Measurements from ENCODE around the gene PLEKHM2.

PLEKHM2 gene

DNA sequence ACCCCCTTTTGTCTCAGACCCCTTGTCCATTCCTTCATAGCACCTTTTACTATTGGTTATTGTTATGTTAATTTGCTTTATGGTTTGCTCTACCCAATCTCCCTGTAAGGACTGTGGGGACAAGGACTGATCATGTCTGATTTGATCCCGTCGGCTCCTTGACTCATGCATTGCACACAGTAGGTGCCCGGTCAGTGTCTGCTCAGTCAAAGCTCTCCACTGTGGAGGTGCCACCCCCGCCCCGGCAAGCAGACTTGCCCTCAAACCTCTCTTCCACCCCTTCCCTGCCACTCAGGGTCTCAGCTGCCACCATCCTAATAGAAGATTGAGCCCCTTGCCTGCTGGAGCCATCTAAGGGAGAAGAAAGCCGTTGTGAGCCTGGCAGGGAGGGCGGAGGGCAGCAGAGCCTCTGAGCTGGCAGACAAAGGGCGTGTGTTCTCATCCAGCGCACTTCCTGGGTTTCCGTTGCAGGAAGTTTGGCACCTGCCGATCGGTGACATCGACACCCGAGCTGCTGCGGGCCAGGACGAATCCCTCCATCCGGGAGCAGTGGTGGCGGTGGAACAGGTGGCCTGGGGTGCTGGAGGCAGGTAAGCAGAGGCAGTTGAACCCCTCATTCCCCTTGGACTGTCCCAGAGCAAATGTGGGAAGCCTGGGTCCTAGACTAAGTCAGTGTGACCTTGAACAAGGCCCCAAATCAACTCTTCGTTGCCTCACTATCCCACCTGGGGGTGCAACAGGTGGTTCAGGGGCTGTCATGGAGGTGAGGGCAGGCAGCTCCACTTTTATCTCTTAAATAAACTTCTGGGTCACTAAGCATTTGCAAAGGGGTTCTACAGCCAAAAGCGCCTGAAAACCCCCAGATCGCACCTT is 72.3 kb downstream of the PLEKHM2 start:
- TF ChIP-seq GATA3 (IDR thresholded peaks at IDR 0.05; ENCODE audit: low read depth, low read length) = no peak
- TF ChIP-seq GATA2 (IDR thresholded peaks at IDR 0.05; ENCODE audit: low read depth, low read length) = no peak

DNA sequence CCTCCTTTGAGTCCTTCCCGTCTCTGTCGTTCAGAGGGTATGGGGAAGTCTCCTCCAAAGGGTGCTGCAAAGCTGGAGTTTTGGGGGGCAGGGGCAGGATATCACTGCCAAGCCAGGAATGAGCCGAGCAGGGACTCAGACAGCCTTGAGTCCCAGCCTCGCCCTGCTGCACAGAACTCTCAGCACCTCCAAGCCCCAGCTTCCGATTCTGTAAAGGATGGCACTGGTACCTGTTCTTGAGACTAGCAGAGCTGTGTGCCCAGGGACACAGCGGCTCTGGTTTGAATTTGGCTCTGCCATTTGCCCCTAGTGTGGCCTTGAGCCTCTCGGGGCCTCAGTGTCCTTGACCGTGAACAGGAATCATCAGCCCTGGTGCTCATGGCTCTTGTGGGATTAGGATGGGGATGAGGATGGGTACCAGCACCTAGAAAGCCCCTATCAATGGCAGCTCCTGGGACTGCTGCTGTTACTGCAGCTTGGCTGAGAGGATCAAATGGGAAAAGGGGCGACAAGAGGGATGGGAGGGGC is 73.0 kb downstream of the PLEKHM2 start:
- no peak for TF ChIP-seq GATA3 (IDR thresholded peaks at IDR 0.05; ENCODE audit: low read depth, low read length)

DNA sequence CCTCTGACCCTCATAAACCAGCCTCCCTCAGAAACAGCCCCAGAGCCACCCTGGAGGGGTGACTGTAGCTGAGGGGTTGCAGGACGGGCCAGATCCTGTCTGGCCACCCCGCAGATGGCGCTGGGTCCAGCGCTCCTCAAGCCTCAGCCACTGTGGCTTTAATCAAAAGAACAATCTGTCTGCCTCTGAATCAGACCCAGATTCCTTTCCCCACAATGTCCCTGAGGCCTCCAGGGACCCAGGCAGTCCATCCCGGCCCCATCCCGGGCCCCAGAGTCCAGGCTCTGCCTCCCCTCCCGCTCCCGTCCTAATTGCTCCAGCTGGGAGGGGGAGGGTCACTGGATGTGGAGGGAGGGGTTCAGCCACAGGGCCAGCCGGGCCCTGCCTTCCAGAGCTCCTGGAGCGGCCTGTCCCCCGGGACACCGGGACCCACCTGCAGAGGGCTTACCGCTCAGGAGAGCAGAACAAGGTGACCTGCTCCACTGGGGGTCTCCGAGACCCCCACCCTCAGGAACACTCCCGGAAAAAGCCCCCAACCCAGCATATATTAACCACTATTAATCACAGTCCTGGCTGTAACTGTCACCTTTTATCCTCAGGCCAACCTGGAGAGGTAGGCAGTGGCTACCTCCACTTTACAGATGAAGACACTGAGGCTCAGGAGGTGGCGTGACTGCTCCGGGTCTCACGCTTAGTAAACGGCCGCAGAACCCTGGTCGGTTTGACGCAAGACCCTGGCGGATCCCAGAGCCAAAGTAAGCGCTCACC is 73.6 kb downstream of the PLEKHM2 start:
- no peak; the same call in 1 of the 2 replicates for TF ChIP-seq GATA3 (IDR thresholded peaks at IDR 0.05; ENCODE audit: low read depth, low read length)
- peak; percentile 97 for TF ChIP-seq GATA2 (IDR thresholded peaks at IDR 0.05; ENCODE audit: low read depth, low read length)

DNA sequence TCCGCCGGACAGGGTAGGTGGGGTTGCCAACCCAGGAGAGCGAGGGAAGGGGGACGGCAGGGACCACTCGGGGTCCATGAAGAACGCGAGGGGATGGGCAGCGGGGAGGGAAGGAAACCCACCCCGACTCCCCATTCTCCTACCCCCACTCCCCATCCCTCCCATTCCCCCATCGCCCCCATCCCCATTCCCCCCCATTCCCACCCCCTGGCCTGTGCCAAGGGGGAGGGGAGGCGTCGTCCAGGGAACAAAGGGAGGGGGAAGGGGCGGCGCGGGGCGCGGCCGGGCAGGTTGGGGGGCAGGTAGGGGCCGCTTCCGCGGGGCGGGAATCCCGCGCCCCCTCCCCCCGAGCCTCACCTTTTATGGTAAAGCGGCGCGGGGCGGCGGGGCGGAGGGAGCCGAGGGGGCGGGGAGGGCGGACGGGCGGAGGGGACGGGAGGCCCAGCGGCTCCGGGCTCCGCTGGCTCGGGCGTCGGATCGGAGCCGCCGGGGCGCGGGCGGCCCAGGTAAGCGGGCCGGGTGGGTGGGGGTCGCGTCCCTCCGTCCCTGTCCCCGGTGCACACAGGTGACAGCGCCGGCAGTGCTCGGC is 74.3 kb downstream of the PLEKHM2 start, which contains the start of gene FBLIM1:
TSS of gene FBLIM1 (plus strand) at position 453 of the 589 bp plus-strand sequence. CDS start 6,189 bp downstream, outside the sequence.
- no peak for TF ChIP-seq GATA2 (IDR thresholded peaks at IDR 0.05; ENCODE audit: low read depth, low read length)

DNA sequence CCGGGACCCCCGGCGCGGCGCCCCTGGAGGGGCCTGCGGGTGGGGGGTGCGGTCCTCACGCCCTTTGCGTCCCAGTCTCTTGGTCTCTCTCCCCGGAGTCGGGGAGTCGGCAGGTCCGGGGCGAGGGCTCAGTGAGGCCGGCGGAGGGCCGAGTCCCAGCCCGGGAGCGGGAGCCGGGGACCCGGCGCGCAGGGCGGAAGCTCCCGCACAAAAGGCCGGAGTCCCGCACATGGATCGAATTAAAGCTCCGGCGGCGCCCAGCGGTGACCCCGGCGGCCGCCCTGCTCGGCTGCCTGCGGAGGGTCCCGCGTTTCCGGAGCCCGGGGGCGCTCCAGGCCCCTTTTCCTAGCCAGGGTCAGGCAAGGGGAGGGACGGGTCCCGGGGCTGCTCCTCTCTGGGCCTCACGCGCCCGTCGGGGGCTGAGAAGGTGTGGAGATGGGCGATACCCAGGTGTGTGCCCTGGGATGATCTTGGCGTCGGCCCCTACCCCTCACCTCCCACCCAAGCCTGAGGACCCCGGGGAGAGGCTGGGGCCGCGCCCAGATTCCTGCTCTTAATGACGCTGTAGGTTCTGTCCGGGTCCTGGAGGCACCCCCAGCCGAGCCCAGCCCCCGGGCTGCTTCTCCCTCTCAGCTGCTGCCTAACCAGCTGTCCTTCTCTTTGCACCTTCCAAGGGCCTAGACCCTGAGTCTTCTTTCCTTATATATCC is 75.0 kb downstream of the PLEKHM2 start:
- TF ChIP-seq GATA2 (IDR thresholded peaks at IDR 0.05; ENCODE audit: low read depth, low read length) (no peak), GATA3 (IDR thresholded peaks at IDR 0.05; ENCODE audit: low read depth, low read length) (no peak)

DNA sequence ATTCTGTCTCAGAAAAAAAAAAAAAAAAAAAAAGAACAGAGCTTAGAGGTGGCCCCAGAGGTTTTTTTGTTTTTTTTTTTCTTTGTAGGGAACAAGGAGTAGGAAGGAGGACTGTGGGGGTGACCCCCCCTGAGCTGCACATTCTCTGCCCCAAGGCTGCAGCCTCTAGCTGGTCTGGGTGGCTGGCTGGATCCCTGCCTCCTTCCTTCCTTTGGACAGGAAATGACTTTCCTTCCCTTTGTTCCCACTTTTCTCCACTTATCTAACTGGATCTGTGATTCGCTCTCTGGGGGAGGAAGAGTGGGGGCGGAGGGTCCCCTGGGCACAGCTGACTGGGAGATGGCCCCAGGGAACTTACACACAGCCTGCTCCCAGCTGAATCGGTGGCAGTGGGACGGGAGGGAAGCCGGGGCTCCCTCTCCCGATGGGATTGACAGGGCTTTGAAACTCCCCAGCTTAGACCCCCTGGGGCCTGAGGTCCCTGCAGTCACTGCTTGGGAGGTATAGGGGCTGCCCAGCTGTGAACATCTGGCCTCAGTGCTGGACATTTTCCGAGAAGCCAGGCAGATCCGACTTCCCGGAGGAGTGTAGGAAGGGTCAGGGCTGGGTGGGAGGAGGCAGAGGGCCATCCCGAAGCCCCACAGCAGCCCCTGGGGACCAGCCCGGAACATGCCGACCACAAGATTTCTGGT is 76.5 kb downstream of the PLEKHM2 start:
- no peak for TF ChIP-seq GATA3 (IDR thresholded peaks at IDR 0.05; ENCODE audit: low read depth, low read length)
- peak; percentile 60 for TF ChIP-seq GATA2 (IDR thresholded peaks at IDR 0.05; ENCODE audit: low read depth, low read length)

DNA sequence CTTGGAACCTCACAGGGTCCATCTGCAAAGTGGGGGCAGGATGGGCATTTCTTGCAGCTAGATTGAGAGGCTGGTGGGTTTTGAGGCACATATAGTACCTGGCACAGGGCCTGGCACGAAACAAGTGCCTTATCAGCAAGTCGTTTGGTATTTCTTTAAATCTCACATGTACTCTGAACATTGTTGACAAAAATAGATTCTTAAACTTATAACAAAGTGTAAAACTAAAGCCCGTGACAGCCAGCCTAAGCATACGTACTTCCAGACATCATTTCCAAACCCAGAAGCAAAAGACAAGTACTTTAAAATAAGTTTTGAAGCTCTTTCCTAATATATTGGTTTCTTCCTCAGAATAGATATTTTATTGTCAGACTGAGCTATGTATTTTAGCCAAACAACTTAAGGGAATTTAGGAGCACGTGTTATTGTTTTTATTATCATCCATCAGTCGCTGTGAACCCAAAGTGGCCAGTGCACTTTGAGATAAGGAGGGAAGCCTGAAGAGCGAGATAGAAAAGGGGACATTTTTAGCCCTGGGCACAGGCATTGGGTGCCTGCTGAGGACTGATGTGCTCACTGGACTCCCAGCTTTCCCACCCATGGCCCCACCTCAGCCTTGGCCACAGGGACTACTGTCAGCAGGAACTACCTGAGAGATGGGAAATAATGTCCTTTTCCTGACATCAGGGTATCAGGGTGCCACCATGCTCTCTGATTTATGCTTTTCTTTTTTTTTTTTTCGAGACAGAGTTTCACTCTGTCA is 77.4 kb downstream of the PLEKHM2 start:
- TF ChIP-seq GATA3 (IDR thresholded peaks at IDR 0.05; ENCODE audit: low read depth, low read length) (no peak), GATA2 (IDR thresholded peaks at IDR 0.05; ENCODE audit: low read depth, low read length) (peak; percentile 75)

DNA sequence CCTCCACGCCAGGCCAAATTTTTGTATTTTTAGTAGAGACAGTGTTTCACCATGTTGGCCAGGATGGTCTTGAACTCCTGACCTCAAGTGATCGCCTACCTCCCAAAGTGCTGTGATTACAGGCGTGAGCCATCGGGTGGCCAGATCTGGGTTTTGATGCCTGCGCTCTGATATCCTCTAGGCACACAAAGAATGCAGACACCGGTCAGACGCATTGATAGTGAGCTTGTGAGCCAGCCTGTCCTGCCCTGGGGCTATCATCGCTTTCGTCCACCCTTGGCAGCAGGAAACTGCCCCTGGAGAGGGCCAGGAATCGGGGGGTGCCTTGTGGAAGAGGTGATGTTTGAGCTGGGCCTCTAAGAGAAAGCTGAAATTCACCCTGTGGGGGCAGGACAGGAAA is 78.4 kb downstream of the PLEKHM2 start:
- no peak for TF ChIP-seq GATA3 (IDR thresholded peaks at IDR 0.05; ENCODE audit: low read depth, low read length)
- no peak for TF ChIP-seq GATA2 (IDR thresholded peaks at IDR 0.05; ENCODE audit: low read depth, low read length)

DNA sequence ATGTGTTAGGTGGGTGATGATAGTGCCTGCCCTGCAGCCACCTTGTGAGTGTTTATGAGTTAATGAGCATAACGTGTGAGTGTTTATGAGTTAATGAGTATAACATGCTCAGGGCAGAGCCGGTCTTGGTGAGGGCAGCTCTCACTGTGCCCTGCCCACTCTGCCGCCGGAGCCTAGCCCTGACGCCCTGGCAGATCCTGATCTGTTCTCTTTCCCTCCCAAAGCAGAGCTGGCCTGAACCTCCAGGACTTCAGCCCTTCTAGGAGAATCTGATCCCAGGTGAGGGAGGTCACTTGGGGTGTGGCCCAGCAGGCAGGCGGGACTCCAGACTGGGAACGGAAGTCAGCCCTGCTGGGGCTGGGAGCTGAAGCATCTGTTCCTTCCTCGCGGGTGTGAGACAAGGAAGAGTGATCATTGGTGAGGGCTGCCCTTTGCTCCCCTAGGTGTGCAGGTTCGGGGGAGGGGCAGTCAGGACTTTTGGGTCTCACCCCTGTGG is 80.2 kb downstream of the PLEKHM2 start:
- TF ChIP-seq GATA2 (IDR thresholded peaks at IDR 0.05; ENCODE audit: low read depth, low read length) = no peak
- no peak for TF ChIP-seq GATA3 (IDR thresholded peaks at IDR 0.05; ENCODE audit: low read depth, low read length)

DNA sequence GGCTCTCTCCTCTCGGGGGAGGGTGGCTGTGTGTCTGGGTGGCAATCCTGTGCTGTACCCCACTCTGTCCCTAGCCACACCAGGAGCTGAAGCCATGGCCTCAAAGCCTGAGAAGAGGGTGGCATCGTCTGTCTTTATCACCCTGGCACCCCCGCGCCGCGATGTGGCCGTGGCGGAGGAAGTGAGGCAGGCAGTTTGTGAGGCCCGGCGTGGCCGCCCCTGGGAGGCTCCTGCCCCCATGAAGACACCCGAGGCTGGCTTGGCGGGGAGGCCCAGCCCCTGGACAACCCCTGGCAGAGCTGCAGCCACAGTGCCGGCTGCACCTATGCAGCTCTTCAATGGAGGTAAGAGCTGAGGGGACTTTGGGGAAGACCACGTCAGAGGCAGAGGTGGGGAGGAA is 80.8 kb downstream of the PLEKHM2 start:
- TF ChIP-seq GATA3 (IDR thresholded peaks at IDR 0.05; ENCODE audit: low read depth, low read length) (no peak), GATA2 (IDR thresholded peaks at IDR 0.05; ENCODE audit: low read depth, low read length) (no peak)

DNA sequence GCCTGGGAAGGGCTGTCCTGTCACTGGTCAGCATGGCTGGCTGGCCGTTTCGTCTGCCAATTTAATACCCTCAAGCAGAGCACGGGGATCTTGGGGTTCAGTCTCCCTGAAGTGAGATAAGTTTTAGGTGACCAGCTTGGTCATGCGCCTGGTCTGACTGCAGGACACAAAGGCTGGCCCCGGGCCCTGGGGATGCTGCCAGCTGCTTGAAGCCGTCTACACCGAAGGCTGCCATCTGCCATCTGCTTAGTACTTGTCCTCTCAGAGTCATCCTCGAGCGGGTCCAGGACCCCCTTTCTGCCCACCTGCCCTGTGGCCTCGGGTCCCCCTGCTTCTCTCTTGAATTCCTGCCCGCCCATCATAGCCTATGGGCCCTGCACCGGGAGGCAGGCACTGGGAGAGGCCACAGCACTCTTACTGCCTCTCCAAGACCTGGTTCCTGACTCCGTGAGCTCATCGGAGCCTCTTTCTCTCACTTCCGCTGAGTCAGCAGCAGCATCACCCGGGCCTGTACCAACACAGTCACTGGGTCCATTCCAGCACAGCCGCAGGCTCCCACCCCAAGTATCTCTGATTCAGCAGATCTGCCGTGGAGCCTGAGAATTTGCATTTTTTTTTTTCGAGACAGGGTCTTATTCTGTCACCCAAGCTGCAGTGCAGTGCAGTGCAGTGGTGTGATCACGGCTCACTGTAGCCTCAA is 81.5 kb downstream of the PLEKHM2 start:
- TF ChIP-seq GATA3 (IDR thresholded peaks at IDR 0.05; ENCODE audit: low read depth, low read length) (no peak), GATA2 (IDR thresholded peaks at IDR 0.05; ENCODE audit: low read depth, low read length) (no peak)

DNA sequence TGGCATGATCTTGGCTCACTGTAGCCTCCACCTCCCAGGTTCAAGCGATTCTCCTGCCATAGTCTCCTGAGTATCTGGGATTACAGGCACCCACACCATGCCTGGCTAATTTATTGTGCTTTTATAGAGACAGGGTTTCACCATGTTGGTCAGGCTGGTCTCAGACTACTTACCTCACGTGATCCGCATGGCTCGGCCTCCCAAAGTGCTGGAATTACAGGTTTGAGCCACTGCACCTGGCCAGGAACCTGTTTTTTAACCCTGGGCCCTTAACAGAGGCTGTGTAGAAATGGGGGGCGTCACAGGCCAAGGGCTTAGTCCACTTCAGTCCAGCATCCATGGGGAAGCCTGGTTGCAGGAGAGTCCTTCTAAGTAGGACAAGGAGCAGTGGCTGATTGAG is 83.8 kb downstream of the PLEKHM2 start:
- TF ChIP-seq GATA3 (IDR thresholded peaks at IDR 0.05; ENCODE audit: low read depth, low read length) = no peak
- TF ChIP-seq GATA2 (IDR thresholded peaks at IDR 0.05; ENCODE audit: low read depth, low read length) = no peak

Measured in SH-SY5Y (cell line).